HG03108 (cell line): ENCODE measurements around the gene CYP2W1.
A peak's percentile ranks its signal among the peaks of the same experiment; 100 is the strongest.
"Not testable (repeated sequence)": the region's sequence is repeated elsewhere in the genome, so short reads cannot be mapped to it uniquely, and the experiment has no call there.

Source experiments
- ATAC-seq: cut with Tn5 transposase; IDR thresholded peaks from one replicate; pipeline ENCODE4 v1.9.1; 2021; ENCODE audit warnings: moderate library complexity; ENCODE audit not compliant: unreplicated experiment

The CYP2W1 gene

GRCh38 chr7:1028044-1028770 lies 45.2 kb downstream of the CYP2W1 start:
- peak; percentile 42 for ATAC-seq

- ATAC-seq: no peak
These were observed 46.0 kb downstream of the CYP2W1 start for GRCh38 chr7:1028775-1029636.

- no peak for ATAC-seq
These were observed 46.9 kb downstream of the CYP2W1 start for GRCh38 chr7:1029637-1030443.

- no peak for ATAC-seq
These were observed 47.6 kb downstream of the CYP2W1 start for GRCh38 chr7:1030444-1031070.

GRCh38 chr7:1031716-1032455 lies 48.9 kb downstream of the CYP2W1 start:
- no peak for ATAC-seq

- no peak for ATAC-seq
These were observed 49.7 kb downstream of the CYP2W1 start for GRCh38 chr7:1032536-1033181.

GRCh38 chr7:1033546-1034145 lies 50.7 kb downstream of the CYP2W1 start:
- no peak for ATAC-seq

- not testable (repeated sequence) for ATAC-seq
These were observed 51.8 kb downstream of the CYP2W1 start for GRCh38 chr7:1034769-1035168.

GRCh38 chr7:1036164-1036928 lies 53.4 kb downstream of the CYP2W1 start:
- not testable (repeated sequence) for ATAC-seq
